HG03066 (cell line): ENCODE results near the gene PIEZO1.

ENCODE experiments used
- ATAC-seq: cut with Tn5 transposase; IDR thresholded peaks from one replicate; pipeline ENCODE4 v1.9.1; 2021; ENCODE audit warnings: low read depth; ENCODE audit not compliant: unreplicated experiment

The PIEZO1 gene

GRCh38 chr16:88711750-88712340 is 73.2 kb downstream of the PIEZO1 start:
- no peak for ATAC-seq

GRCh38 chr16:88710556-88710955 is 74.5 kb downstream of the PIEZO1 start:
- no peak for ATAC-seq

GRCh38 chr16:88706965-88707826 is 77.8 kb downstream of the PIEZO1 start:
- no peak for ATAC-seq

- peak; percentile 66 for ATAC-seq
Observed at GRCh38 chr16:88706229-88706964, 78.6 kb downstream of the PIEZO1 start, which contains the start of the genes CTU2 and RNF166. Gene CTU2 (plus strand): TSS chr16:88706503. CDS start chr16:88706531, 28 bp downstream. Gene RNF166 (minus strand): TSS chr16:88706408. CDS start chr16:88706325, 83 bp downstream.

GRCh38 chr16:88705801-88706228 is 79.2 kb downstream of the PIEZO1 start:
- ATAC-seq = peak; percentile 11

- ATAC-seq = no peak
Observed at GRCh38 chr16:88705076-88705684, 79.8 kb downstream of the PIEZO1 start.

- no peak for ATAC-seq
Observed at GRCh38 chr16:88703486-88704309, 81.3 kb downstream of the PIEZO1 start.

GRCh38 chr16:88702371-88703210 is 82.4 kb downstream of the PIEZO1 start:
- ATAC-seq = no peak

GRCh38 chr16:88701581-88702370 is 83.2 kb downstream of the PIEZO1 start:
- ATAC-seq = no peak

- ATAC-seq = peak; percentile 78
Observed at GRCh38 chr16:88700636-88701482, 84.2 kb downstream of the PIEZO1 start.

GRCh38 chr16:88700322-88700635 is 84.7 kb downstream of the PIEZO1 start:
- ATAC-seq = no peak

GRCh38 chr16:88699180-88699579 is 85.8 kb downstream of the PIEZO1 start:
- no peak for ATAC-seq

- ATAC-seq = no peak
Observed at GRCh38 chr16:88698646-88699045, 86.4 kb downstream of the PIEZO1 start.

- ATAC-seq = no peak
Observed at GRCh38 chr16:88697831-88698615, 87.0 kb downstream of the PIEZO1 start.

GRCh38 chr16:88697116-88697830 is 87.7 kb downstream of the PIEZO1 start:
- ATAC-seq = no peak

- ATAC-seq = no peak
Observed at GRCh38 chr16:88696441-88696840, 88.6 kb downstream of the PIEZO1 start.
